Nephron (organoid): ENCODE measurements around the gene NAA80.

ENCODE experiments used
- H3K27ac Mint-ChIP-seq, 3 experiments: 2 replicates each; pipeline ENCODE4 v1.8.0; 2020; ENCODE audit warnings: mixed read lengths in 3 of 3, mild to moderate bottlenecking in 2 of 3, moderate library complexity in 1 of 3
- H3K27me3 Mint-ChIP-seq: 2 replicates; pipeline ENCODE4 v1.8.0; 2021; ENCODE audit warnings: low read depth, mild to moderate bottlenecking, moderate library complexity, mixed read lengths
- H3K36me3 Mint-ChIP-seq: 2 replicates; pipeline ENCODE4 v1.8.0; 2020; ENCODE audit warnings: low read depth, mixed read lengths
- H3K4me1 Mint-ChIP-seq: 2 replicates; pipeline ENCODE4 v1.8.0; 2020; ENCODE audit warnings: mixed read lengths
- H3K4me3 Mint-ChIP-seq, 3 experiments: 2 replicates each; pipeline ENCODE4 v1.8.0; 2020; ENCODE audit warnings: mild to moderate bottlenecking in 3 of 3, mixed read lengths in 3 of 3, moderate library complexity in 2 of 3
- H3K9me3 Mint-ChIP-seq: 2 replicates; pipeline ENCODE4 v1.8.0; 2020; ENCODE audit warnings: mixed read lengths
- TF ChIP-seq, protein P1 (sequence below), 3 experiments: fragments of 200-600 bp; sonication (generic); IDR thresholded peaks; one replicate each; pipeline ENCODE4 v1.5.0; 2021; ENCODE audit warnings: antibody characterized with exemption in 3 of 3; ENCODE audit not compliant: unreplicated experiment in 3 of 3

NAA80 gene

DNA sequence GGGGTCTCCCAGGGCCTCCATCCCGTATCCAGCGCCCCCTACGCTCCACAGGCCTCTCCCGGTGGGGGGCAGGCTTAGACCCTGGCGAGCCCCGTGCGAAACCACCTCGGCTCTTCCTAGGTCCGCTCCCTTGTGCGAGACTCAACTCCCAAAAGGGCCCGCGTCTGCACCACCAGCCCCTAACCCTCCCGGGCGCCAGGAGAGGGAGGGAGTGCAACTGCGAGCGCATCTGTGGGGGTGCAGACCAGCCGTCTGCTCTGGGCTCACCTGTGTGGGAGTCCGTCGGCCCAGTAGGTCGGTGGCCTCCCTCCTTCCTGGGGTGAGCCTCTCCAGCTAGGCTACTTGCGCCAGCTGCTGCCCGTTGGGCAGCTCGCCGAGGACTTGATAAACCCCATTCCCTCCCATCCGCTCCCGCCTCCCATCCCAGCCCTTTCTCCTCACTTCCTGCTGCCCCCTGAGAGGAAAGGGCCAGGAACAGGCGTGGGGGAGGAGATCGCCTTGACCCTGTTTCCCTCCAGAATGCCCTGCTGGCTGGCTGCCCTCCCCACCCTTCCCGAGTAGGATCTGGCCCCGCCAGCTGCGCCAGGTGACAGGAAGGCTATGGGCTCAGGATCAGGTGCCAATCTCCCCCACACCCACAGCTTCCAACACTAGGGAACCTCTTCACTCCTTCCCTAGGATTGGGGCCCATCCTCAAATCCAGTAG, 23.3 kb upstream of the NAA80 start, which contains the start of gene HYAL2:
Gene HYAL2 (minus strand): TSS at position 360 of the 706 bp plus-strand sequence. CDS start 2,256 bp downstream, outside the sequence.
- no peaks in the 10 kb centered on the region for H3K27me3 Mint-ChIP-seq
- TF ChIP-seq, protein P1, sequence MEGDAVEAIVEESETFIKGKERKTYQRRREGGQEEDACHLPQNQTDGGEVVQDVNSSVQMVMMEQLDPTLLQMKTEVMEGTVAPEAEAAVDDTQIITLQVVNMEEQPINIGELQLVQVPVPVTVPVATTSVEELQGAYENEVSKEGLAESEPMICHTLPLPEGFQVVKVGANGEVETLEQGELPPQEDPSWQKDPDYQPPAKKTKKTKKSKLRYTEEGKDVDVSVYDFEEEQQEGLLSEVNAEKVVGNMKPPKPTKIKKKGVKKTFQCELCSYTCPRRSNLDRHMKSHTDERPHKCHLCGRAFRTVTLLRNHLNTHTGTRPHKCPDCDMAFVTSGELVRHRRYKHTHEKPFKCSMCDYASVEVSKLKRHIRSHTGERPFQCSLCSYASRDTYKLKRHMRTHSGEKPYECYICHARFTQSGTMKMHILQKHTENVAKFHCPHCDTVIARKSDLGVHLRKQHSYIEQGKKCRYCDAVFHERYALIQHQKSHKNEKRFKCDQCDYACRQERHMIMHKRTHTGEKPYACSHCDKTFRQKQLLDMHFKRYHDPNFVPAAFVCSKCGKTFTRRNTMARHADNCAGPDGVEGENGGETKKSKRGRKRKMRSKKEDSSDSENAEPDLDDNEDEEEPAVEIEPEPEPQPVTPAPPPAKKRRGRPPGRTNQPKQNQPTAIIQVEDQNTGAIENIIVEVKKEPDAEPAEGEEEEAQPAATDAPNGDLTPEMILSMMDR (IDR thresholded peaks at IDR 0.05; ENCODE audit: unreplicated experiment in 3 of 3), result no peak
- peaks cover 41% of the 10 kb centered on the region for H3K4me1 Mint-ChIP-seq
- H3K9me3 Mint-ChIP-seq, result no peaks in the 10 kb centered on the region
- H3K4me3 Mint-ChIP-seq, result peak within 1 kb of the TSS; percentile 86 to 92 (median 88)
- peaks cover 21% of the 10 kb centered on the region for H3K36me3 Mint-ChIP-seq
- peak within 1 kb of the TSS; percentile 99 to 100 (median 99) for H3K27ac Mint-ChIP-seq

DNA sequence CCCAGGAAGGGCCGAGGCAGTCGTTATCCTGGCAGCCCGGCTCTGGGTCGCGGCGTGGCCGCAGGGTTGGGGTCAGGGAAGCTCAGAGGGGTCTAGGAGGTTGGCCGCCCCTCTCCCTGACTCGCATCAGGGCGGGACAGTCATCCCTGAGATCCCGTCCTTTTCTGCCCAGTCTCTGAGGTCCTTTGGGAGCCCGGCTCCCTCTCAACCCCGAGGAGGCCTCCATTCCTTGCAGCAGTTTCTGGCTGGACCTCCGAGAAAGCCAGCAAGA, 22.8 kb upstream of the NAA80 start:
- Mint-ChIP-seq H3K4me1 (peaks cover 41% of the 10 kb centered on the region), H3K27me3 (no peaks in the 10 kb centered on the region)

DNA sequence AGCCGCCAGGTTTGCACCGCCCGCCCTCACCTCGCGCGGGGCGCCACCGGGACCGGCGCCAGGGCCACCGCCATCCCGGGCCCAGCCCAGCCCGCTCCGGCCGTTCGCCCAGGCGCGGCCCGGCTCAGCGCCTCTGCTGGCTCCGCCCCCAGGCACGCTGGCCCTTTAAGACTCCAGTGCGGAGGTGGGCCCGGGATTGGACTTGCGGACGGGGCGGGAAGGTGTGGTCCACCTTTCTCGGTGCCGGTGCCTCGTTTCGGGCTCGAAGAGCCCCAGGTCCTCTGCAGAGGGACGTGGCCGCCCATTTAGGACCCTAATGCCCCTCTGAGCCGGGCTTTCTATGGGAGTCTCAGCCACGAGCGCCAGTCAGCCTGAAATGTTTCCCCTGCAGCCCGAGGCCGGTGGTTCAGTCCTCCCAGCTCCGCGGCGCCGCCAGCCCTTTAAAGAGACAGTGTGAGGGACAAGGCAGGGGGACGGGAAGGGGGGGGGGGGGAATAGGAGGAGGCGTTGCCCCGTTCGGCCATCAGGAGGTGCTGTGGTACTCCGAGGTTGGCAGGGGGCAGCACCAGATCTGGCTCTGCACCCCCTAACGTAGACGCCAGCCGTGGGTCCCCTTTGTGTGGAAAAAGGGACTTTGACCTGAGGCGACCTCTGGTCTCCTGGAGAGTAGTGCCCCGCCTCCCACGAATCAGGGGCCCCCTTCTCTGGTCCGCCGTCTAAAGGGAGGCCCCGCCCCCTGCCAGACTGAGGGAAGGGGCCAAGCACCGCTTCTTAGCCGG, 22.3 kb upstream of the NAA80 start:
- Mint-ChIP-seq H3K36me3 (peaks cover 30% of the 10 kb centered on the region), H3K27me3 (no peaks in the 10 kb centered on the region), H3K4me3 (peak overlapping the region; percentile 86 to 92 (median 88)), H3K27ac (peak overlapping the region; percentile 99 to 100 (median 99)), H3K4me1 (peaks cover 41% of the 10 kb centered on the region), H3K9me3 (no peaks in the 10 kb centered on the region)
- TF ChIP-seq, protein P1 (IDR thresholded peaks at IDR 0.05; ENCODE audit: unreplicated experiment in 3 of 3), result peak; percentile 65 to 73 (median 71)

More for the DNA sequence above, 22.8 kb upstream of the NAA80 start:
- TF ChIP-seq, protein P1 (IDR thresholded peaks at IDR 0.05; ENCODE audit: unreplicated experiment in 3 of 3), result no peak
- Mint-ChIP-seq H3K9me3 (no peaks in the 10 kb centered on the region), H3K27ac (peak overlapping the region; percentile 99 to 100 (median 99)), H3K36me3 (peaks cover 25% of the 10 kb centered on the region), H3K4me3 (peak overlapping the region; percentile 86 to 92 (median 88))

DNA sequence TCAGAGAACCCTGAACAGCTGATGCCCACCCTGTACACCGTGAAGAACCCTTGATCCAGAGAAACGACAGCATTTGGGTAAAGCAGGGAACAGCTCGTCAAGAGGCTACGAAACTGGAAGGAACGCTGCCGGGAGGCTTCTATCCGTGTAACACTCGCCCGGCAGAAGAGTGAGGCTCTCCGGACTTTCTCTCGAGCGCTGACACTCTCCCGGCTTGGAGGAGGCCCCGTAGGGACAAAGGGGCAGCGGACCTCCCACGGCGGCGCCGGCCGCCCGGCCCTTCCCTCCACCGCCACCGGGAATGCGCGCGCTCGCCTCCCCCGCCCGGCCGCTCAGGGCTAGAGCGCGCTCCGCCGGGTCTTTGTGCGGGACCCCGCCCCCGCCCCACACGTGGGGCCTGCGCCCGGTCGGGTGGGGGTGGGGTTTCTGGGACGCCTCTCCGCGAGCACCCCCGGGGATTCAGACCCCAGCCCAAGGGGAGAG, 21.7 kb upstream of the NAA80 start:
- Mint-ChIP-seq H3K4me3 (peak overlapping the region; percentile 93 to 99 (median 99)), H3K27me3 (no peaks in the 10 kb centered on the region), H3K36me3 (peaks cover 36% of the 10 kb centered on the region), H3K27ac (peak overlapping the region; percentile 99), H3K9me3 (no peaks in the 10 kb centered on the region), H3K4me1 (peaks cover 41% of the 10 kb centered on the region)
- TF ChIP-seq, protein P1 (IDR thresholded peaks at IDR 0.05; ENCODE audit: unreplicated experiment in 3 of 3), result no peak

DNA sequence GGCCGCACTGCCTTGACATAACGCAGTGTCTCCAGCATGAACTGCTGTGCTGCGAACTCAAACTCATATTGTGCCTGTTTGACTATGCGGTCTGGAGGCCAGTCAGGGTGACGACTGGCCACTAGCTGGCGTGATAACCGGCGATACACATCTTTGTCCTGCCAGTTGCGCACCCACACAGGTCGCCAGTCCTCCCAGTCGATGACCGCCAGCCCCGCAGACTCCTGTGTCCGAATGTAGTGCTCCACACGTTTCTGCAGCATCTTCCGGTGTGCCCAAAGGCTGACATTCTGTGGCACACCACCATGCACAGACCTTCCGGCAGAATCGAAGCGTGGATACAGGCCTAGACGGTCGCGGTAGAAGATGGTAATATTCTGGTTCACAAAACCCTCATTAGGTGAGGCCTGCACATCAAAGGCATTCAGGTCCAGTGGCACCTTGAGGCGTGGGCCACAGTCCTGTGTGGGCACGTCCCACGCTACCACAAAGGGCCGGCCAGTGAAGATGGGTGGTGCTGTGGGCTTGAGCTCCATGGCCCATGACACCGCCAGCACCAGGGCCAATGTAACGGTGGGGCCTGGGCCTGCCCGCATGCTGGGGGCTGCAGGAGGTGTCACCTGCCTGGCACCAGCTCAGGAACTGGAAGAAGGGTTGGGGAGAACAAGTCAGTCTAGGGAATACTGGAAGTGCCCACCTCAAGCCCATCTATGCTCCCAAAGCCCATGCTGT, 20.9 kb upstream of the NAA80 start:
- Mint-ChIP-seq H3K4me3 (peak overlapping the region; percentile 93 to 99 (median 99)), H3K4me1 (peaks cover 41% of the 10 kb centered on the region), H3K36me3 (peaks cover 41% of the 10 kb centered on the region), H3K9me3 (no peaks in the 10 kb centered on the region), H3K27me3 (no peaks in the 10 kb centered on the region), H3K27ac (peak overlapping the region; percentile 99)
- TF ChIP-seq, protein P1 (IDR thresholded peaks at IDR 0.05; ENCODE audit: unreplicated experiment in 3 of 3), result no peak
